OCI-LY7 (cell line): ENCODE results near the gene SLC9A9. TPM values are rescaled to one million over a fixed set of nuclear protein-coding genes. Genes with fewer than 3 reads are reported as not detected.

Source experiments
- BruUV-seq: library from RNA; stranded (reverse); fragments of 400-500 nt; replicated peaks from 2 replicates; lab custom pipeline; 2021; lab: Mats Ljungman, UMichigan
- CTCF ChIA-PET: fragments of 300-600 bp; sonication (Branson Sonifier 250); formaldehyde crosslinking; loops from one replicate; lab custom pipeline; 2022; ENCODE audit warnings: antibody characterized with exemption; ENCODE audit not compliant: unreplicated experiment; lab: Charles Lee
- POLR2A ChIA-PET: fragments of 300-600 bp; sonication (Branson Sonifier 250); formaldehyde crosslinking; loops from one replicate; lab custom pipeline; 2022; ENCODE audit warnings: antibody characterized with exemption; lab: Charles Lee
- DNase-seq: peaks from one replicate; pipeline ENCODE4 v3.0.0-alpha.2; 2015; ENCODE audit warnings: low spot score
- H2AFZ ChIP-seq: fragments of 200-600 bp; sonication (generic), shearing (Covaris generic); 2 replicates; pipeline ENCODE4 v1.6.1; 2014; ENCODE audit warnings: mild to moderate bottlenecking, antibody characterized with exemption, low read length, moderate library complexity
- H3K27ac ChIP-seq: fragments of 200-600 bp; sonication (generic); 2 replicates; pipeline ENCODE4 v1.5.1; 2014; ENCODE audit warnings: mixed run types, low read depth, mild to moderate bottlenecking, moderate library complexity, low read length, inconsistent platforms; ENCODE audit not compliant: poor library complexity, severe bottlenecking
- H3K36me3 ChIP-seq: fragments of 200-600 bp; sonication (generic); 2 replicates; pipeline ENCODE4 v1.6.1; 2014; ENCODE audit warnings: mild to moderate bottlenecking, antibody characterized with exemption, low read length, moderate library complexity, mixed read lengths; ENCODE audit not compliant: insufficient read depth
- H3K4me1 ChIP-seq: fragments of 200-600 bp; sonication (generic); 2 replicates; pipeline ENCODE4 v1.5.1; 2014; ENCODE audit warnings: mild to moderate bottlenecking, low read length; ENCODE audit not compliant: insufficient read depth, poor library complexity, severe bottlenecking
- H3K4me2 ChIP-seq: fragments of 200-600 bp; sonication (generic); 2 replicates; pipeline ENCODE4 v1.6.1; 2014; ENCODE audit warnings: mild to moderate bottlenecking, low read length
- H3K4me3 ChIP-seq: fragments of 200-600 bp; sonication (generic); 2 replicates; pipeline ENCODE4 v1.5.1; 2014; ENCODE audit warnings: mild to moderate bottlenecking, low read depth, low read length; ENCODE audit not compliant: poor library complexity, severe bottlenecking
- H3K79me2 ChIP-seq: fragments of 200-600 bp; sonication (generic); 2 replicates; pipeline ENCODE4 v1.6.1; 2016; ENCODE audit warnings: low read depth, mild to moderate bottlenecking, low read length, moderate library complexity, mixed read lengths; ENCODE audit not compliant: insufficient read depth
- H3K9me2 ChIP-seq: fragments of 200-600 bp; sonication (generic); 2 replicates; pipeline ENCODE4 v1.6.1; 2016; ENCODE audit warnings: mild to moderate bottlenecking, low read length, mixed read lengths; ENCODE audit not compliant: insufficient read depth
- H3K9me3 ChIP-seq: fragments of 200-600 bp; sonication (generic); 2 replicates; pipeline ENCODE4 v1.6.1; 2014; ENCODE audit warnings: mild to moderate bottlenecking, mixed run types, low read length, mixed read lengths
- H4K20me1 ChIP-seq: fragments of 200-600 bp; sonication (generic); 2 replicates; pipeline ENCODE4 v1.6.1; 2014; ENCODE audit warnings: mild to moderate bottlenecking, antibody characterized with exemption, low read length, moderate library complexity, mixed read lengths; ENCODE audit not compliant: insufficient read depth
- CTCF ChIP-seq: fragments of 200-600 bp; sonication (generic); conservative IDR thresholded peaks from 2 replicates; pipeline ENCODE4 v1.5.1; 2014; ENCODE audit warnings: mild to moderate bottlenecking, antibody characterized with exemption, low read length, moderate library complexity, mixed read lengths
- EZH2phosphoT487 ChIP-seq: fragments of 200-600 bp; sonication (generic); IDR thresholded peaks from 2 replicates; pipeline ENCODE4 v1.6.1; 2018; ENCODE audit warnings: low read depth, borderline replicate concordance, mild to moderate bottlenecking, mixed run types, antibody characterized with exemption, low read length, moderate library complexity, mixed read lengths
- intact Hi-C: fragments of 100-400 bp; cut with micrococcal nuclease; formaldehyde crosslinking; loops from one replicate; pipeline ENCODE4 v1.10.0; 2022; ENCODE audit not compliant: unreplicated experiment
- total RNA-seq, 2 experiments: library from RNA; depleted of rRNA in 1 of 2; stranded (reverse); fragments of >200 nt in 1 of 2; shearing (Covaris generic) in 1 of 2; gene quantifications; 2 replicates each; pipeline ENCODE4 v1.2.3, GENCODE V29; 2014 to 2022

SLC9A9 gene
- total RNA-seq, 2 experiments from 2014 or later = 9.3 to 14.8 TPM

DNA sequence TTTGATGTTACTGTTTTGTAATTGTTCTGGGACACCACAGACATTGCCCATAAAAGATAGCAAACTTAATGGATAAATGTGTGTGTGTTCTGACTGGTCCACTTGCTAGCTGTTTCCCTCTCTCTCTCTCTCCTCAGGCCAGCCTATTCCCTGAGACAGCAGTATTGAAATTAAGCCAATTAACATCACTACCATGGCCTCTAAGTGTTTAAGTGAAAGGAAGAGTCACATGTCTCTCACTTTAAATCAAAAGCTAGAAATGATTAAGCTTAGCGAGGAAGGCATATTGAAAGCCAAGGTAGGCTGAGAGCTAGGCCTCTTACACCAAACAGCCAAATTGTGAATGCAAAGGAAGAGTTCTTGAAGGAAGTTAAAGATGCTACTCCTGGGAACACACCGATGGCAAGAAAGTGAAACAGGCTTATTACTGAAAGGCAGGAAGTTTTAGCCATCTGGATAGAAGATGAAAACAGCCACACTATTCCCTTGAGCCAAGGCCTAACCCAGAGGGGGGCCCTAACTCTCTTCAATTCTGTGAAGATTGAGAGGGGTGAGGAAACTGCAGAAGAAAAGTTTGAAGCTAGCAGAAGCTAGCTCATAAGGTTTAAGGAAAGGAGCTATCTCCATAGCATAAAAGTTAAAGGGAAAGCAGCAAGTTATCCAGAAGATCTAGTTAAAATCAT, 433.6 kb downstream of the SLC9A9 start:
- no peaks in the 10 kb centered on the region for H3K79me2 ChIP-seq
- DNase-seq = no peak
- H2AFZ ChIP-seq = no peak overlapping the region
- no peak overlapping the region for H3K27ac ChIP-seq
- no peaks in the 10 kb centered on the region for H3K4me1 ChIP-seq
- ChIA-PET POLR2A (no interaction called here), CTCF (no interaction called here)
- H3K9me2 ChIP-seq = no peaks in the 10 kb centered on the region
- H3K9me3 ChIP-seq = no peaks in the 10 kb centered on the region
- no peak overlapping the region for H3K4me3 ChIP-seq
- BruUV-seq = no TSS peak
- intact Hi-C loops = no loop called here
- H4K20me1 ChIP-seq = no peaks in the 10 kb centered on the region
- H3K4me2 ChIP-seq = no peak overlapping the region
- no peaks in the 10 kb centered on the region for H3K36me3 ChIP-seq
- TF ChIP-seq CTCF (no peak), EZH2phosphoT487 (no peak)

DNA sequence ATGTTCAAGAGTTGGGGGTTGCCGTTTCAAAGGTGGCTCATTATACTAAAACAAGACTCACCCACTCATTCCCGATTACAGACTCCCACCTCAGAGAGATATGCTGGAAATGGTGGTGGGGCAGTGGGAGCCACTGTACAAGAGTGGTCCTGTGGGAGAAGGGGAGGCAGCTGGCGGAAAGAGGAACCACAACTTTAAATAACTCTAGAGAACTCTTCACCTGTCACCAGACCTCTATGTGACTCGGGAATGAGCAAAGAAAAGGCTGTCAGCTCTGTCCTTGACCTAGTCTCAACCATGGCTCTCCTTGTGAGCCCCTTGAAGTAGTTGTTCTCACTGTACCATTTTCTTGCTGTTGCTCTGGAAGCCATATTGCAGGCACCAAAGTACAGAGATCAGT, 434.9 kb downstream of the SLC9A9 start:
- intact Hi-C loops = no loop called here
- H3K9me3 ChIP-seq = no peaks in the 10 kb centered on the region
- no peak overlapping the region for H3K27ac ChIP-seq
- DNase-seq = no peak
- CTCF ChIA-PET = no interaction called here
- no peak overlapping the region for H3K4me2 ChIP-seq
- H3K4me3 ChIP-seq = no peak overlapping the region
- POLR2A ChIA-PET = no interaction called here
- no peaks in the 10 kb centered on the region for H4K20me1 ChIP-seq
- no TSS peak for BruUV-seq
- no peaks in the 10 kb centered on the region for H3K36me3 ChIP-seq
- no peaks in the 10 kb centered on the region for H3K79me2 ChIP-seq
- no peak overlapping the region for H2AFZ ChIP-seq
- H3K9me2 ChIP-seq = no peaks in the 10 kb centered on the region
- TF ChIP-seq EZH2phosphoT487 = no peak
- no peak for TF ChIP-seq CTCF
- no peaks in the 10 kb centered on the region for H3K4me1 ChIP-seq

- no peak overlapping the region for H2AFZ ChIP-seq
- no peaks in the 10 kb centered on the region for H4K20me1 ChIP-seq
- TF ChIP-seq EZH2phosphoT487 = no peak
- no peak for TF ChIP-seq CTCF
- POLR2A ChIA-PET = interaction anchor here (0.6 kb wide), 1 partner anchor 195 kb away, joined by 4 read pairs; no protein-coding TSS in a partner anchor
- H3K4me2 ChIP-seq = no peak overlapping the region
- no TSS peak for BruUV-seq
- intact Hi-C loops = no loop called here
- H3K4me1 ChIP-seq = no peaks in the 10 kb centered on the region
- no peaks in the 10 kb centered on the region for H3K9me3 ChIP-seq
- no peaks in the 10 kb centered on the region for H3K79me2 ChIP-seq
- CTCF ChIA-PET = no interaction called here
- no peak overlapping the region for H3K4me3 ChIP-seq
- DNase-seq = no peak
- H3K9me2 ChIP-seq = no peaks in the 10 kb centered on the region
- H3K36me3 ChIP-seq = no peaks in the 10 kb centered on the region
- H3K27ac ChIP-seq = no peak overlapping the region
Measured at GRCh38 chr3:143412084-143412483, 436.2 kb downstream of the SLC9A9 start.
